Astrocyte (in vitro differentiated cells and primary cell): Measurements from ENCODE around the gene OVCH2. TPM values are rescaled to one million over a fixed set of nuclear protein-coding genes. Genes with fewer than 3 reads are reported as not detected.

ENCODE experiments used
- DNase-seq: peaks from one replicate; pipeline ENCODE4 v3.0.0-alpha.2; 2010; ENCODE audit warnings: low read depth
- FAIRE-seq: peaks from 2 replicates; lab custom pipeline; 2011; peaks lifted over from hg19 to GRCh38; lab: Jason Lieb, UNC
- H2AFZ ChIP-seq: 2 replicates; pipeline ENCODE4 v1.6.0; 2012; ENCODE audit warnings: low read depth, low read length, inconsistent platforms
- H3K27ac ChIP-seq: 2 replicates; pipeline ENCODE4 v1.5.1; 2011; ENCODE audit warnings: low read depth, low read length, inconsistent platforms
- H3K27me3 ChIP-seq: 2 replicates; pipeline ENCODE4 v1.6.0; 2011; ENCODE audit warnings: low read length, inconsistent platforms; ENCODE audit not compliant: insufficient read depth
- H3K36me3 ChIP-seq: 2 replicates; pipeline ENCODE4 v1.5.1; 2011; ENCODE audit warnings: low read length, inconsistent platforms; ENCODE audit not compliant: insufficient read depth
- H3K4me1 ChIP-seq: 2 replicates; pipeline ENCODE4 v1.5.1; 2011; ENCODE audit warnings: low read length, inconsistent platforms; ENCODE audit not compliant: insufficient read depth
- H3K4me2 ChIP-seq: 2 replicates; pipeline ENCODE4 v1.6.0; 2012; ENCODE audit warnings: low read length, inconsistent platforms
- H3K4me3 ChIP-seq: 2 replicates; pipeline ENCODE4 v1.5.1; 2011; ENCODE audit warnings: low read depth, mild to moderate bottlenecking, low read length, inconsistent platforms; ENCODE audit not compliant: insufficient read depth
- H3K79me2 ChIP-seq: 2 replicates; pipeline ENCODE4 v1.6.0; 2012; ENCODE audit warnings: mild to moderate bottlenecking, low read length, inconsistent platforms; ENCODE audit not compliant: insufficient read depth
- H3K9ac ChIP-seq: 2 replicates; pipeline ENCODE4 v1.6.0; 2012; ENCODE audit warnings: mild to moderate bottlenecking, low read length, inconsistent platforms
- H3K9me3 ChIP-seq: 2 replicates; pipeline ENCODE4 v1.5.1; 2012; ENCODE audit warnings: low read depth, mild to moderate bottlenecking, low read length, inconsistent platforms; ENCODE audit not compliant: insufficient read depth
- H4K20me1 ChIP-seq: 2 replicates; pipeline ENCODE4 v1.6.0; 2012; ENCODE audit warnings: low read length, inconsistent platforms; ENCODE audit not compliant: insufficient read depth
- H3K27ac Mint-ChIP-seq: one replicate; pipeline ENCODE4 v1.8.0; 2021; ENCODE audit warnings: mild to moderate bottlenecking, mixed read lengths; ENCODE audit not compliant: unreplicated experiment
- H3K27me3 Mint-ChIP-seq: one replicate; pipeline ENCODE4 v1.8.0; 2021; ENCODE audit warnings: low read depth, mixed read lengths; ENCODE audit not compliant: unreplicated experiment
- H3K36me3 Mint-ChIP-seq: one replicate; pipeline ENCODE4 v1.8.0; 2021; ENCODE audit warnings: low read depth, mixed read lengths; ENCODE audit not compliant: unreplicated experiment
- H3K4me1 Mint-ChIP-seq: one replicate; pipeline ENCODE4 v1.8.0; 2021; ENCODE audit warnings: low read depth, mixed read lengths; ENCODE audit not compliant: unreplicated experiment
- H3K4me3 Mint-ChIP-seq: one replicate; pipeline ENCODE4 v1.8.0; 2021; ENCODE audit warnings: mild to moderate bottlenecking, moderate library complexity, mixed read lengths; ENCODE audit not compliant: unreplicated experiment
- H3K9me3 Mint-ChIP-seq: one replicate; pipeline ENCODE4 v1.8.0; 2021; ENCODE audit warnings: mild to moderate bottlenecking, mixed read lengths; ENCODE audit not compliant: unreplicated experiment
- EZH2 ChIP-seq: IDR thresholded peaks from 2 replicates; pipeline ENCODE4 v1.6.1; 2012; ENCODE audit warnings: mild to moderate bottlenecking, low read length, inconsistent platforms; ENCODE audit not compliant: insufficient read depth
- total RNA-seq: library from RNA; stranded (reverse); gene quantifications from 2 replicates; pipeline ENCODE4 v1.2.1, GENCODE V29; 2021
- TF ChIP-seq, protein P1 (sequence below): IDR thresholded peaks from 2 replicates; pipeline ENCODE4 v1.5.1; 2011; ENCODE audit warnings: low read depth, mild to moderate bottlenecking, inconsistent platforms, low read length, moderate library complexity; ENCODE audit not compliant: insufficient read depth

The OVCH2 gene
- total RNA-seq, 1 donor from 2014 or later, result 4.5 TPM

DNA sequence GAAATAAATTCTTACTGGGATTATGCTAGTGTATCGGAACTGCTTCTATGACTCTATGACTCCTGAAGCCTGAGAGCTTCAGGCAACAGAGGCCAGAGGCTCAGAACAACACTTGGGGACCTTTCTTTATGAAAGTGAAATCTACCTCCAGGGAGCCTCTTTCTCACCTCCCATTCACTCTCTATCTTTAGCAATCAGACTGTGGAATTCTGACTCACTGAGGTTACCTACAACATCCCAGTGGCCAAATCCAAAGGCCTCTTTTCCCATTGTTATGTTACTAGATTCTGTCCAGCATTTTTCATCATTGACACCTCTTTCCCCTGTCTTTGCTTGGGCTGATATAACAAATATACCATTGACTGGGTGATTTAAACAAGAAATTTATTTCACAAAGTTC is 18.9 kb downstream of the OVCH2 start:
- H3K36me3 Mint-ChIP-seq, result peaks cover 3% of the 10 kb centered on the region
- Histone ChIP-seq H3K9me3 (no peaks in the 10 kb centered on the region), H3K27me3 (peaks cover 19% of the 10 kb centered on the region), H3K4me1 (no peaks in the 10 kb centered on the region), H3K4me2 (no peak overlapping the region), H2AFZ (no peak overlapping the region), H3K36me3 (no peaks in the 10 kb centered on the region), H3K79me2 (no peaks in the 10 kb centered on the region), H4K20me1 (no peaks in the 10 kb centered on the region), H3K27ac (no peak overlapping the region), H3K9ac (no peak overlapping the region), H3K4me3 (no peak overlapping the region)
- H3K4me3 Mint-ChIP-seq, result no peak overlapping the region
- H3K4me1 Mint-ChIP-seq, result no peaks in the 10 kb centered on the region
- no peak overlapping the region for H3K27ac Mint-ChIP-seq
- no peaks in the 10 kb centered on the region for H3K9me3 Mint-ChIP-seq
- no peak for FAIRE-seq
- TF ChIP-seq, protein P1, sequence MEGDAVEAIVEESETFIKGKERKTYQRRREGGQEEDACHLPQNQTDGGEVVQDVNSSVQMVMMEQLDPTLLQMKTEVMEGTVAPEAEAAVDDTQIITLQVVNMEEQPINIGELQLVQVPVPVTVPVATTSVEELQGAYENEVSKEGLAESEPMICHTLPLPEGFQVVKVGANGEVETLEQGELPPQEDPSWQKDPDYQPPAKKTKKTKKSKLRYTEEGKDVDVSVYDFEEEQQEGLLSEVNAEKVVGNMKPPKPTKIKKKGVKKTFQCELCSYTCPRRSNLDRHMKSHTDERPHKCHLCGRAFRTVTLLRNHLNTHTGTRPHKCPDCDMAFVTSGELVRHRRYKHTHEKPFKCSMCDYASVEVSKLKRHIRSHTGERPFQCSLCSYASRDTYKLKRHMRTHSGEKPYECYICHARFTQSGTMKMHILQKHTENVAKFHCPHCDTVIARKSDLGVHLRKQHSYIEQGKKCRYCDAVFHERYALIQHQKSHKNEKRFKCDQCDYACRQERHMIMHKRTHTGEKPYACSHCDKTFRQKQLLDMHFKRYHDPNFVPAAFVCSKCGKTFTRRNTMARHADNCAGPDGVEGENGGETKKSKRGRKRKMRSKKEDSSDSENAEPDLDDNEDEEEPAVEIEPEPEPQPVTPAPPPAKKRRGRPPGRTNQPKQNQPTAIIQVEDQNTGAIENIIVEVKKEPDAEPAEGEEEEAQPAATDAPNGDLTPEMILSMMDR, result no peak
- no peak for TF ChIP-seq EZH2
- no peak for DNase-seq
- H3K27me3 Mint-ChIP-seq, result peaks cover 16% of the 10 kb centered on the region

DNA sequence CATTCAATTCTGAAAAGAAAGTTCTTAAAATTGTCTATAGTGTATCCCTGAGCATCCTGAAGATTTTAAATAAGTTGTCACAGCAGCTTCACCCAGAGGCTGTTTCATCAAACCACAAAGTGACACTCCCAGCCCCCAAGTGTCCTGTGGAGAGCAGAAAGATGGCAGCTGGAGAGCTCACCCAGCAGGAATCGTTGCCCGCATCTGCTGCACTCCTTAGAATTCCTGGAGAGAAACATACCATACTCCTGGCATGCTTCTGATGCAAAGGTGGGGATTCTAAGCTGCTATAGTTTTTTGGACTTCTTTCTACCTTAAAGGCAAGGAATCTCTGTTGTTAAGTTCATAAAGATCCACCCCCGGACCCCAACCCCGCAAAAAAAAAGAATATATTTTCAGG is 19.5 kb downstream of the OVCH2 start:
- H3K9me3 Mint-ChIP-seq, result no peaks in the 10 kb centered on the region
- DNase-seq, result no peak
- no peaks in the 10 kb centered on the region for H3K79me2 ChIP-seq
- TF ChIP-seq, protein P1, result no peak
- no peak for TF ChIP-seq EZH2
- H3K27me3 ChIP-seq, result peaks cover 15% of the 10 kb centered on the region
- no peaks in the 10 kb centered on the region for H3K4me1 ChIP-seq
- H3K4me2 ChIP-seq, result no peak overlapping the region
- H3K4me1 Mint-ChIP-seq, result no peaks in the 10 kb centered on the region
- no peaks in the 10 kb centered on the region for H3K36me3 ChIP-seq
- H3K27me3 Mint-ChIP-seq, result peaks cover 11% of the 10 kb centered on the region
- no peak overlapping the region for H3K9ac ChIP-seq
- H4K20me1 ChIP-seq, result no peaks in the 10 kb centered on the region
- H3K4me3 ChIP-seq, result no peak overlapping the region
- H3K27ac ChIP-seq, result no peak overlapping the region
- no peaks in the 10 kb centered on the region for H3K9me3 ChIP-seq
- H3K4me3 Mint-ChIP-seq, result no peak overlapping the region
- FAIRE-seq, result no peak
- no peak overlapping the region for H2AFZ ChIP-seq
- H3K27ac Mint-ChIP-seq, result no peak overlapping the region
- H3K36me3 Mint-ChIP-seq, result peaks cover 3% of the 10 kb centered on the region

DNA sequence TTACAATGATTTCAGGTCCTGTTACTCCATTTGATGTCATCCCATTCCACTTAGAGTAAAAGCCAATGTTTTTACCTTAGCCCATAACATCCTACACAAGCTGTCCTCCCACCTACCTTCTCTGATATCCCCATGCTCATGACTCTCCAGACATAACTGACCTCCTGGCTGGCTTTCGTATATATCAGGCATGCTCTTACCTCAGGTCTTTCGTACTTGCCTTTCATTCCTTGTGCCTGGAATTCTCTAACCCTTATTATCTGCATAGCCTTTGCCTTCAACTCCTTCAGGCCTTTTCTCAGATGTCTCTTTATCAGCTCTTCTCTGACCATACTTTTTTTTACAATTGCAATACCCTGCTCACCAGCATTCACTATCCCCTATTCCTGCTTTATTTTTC is 22.7 kb downstream of the OVCH2 start:
- no peak overlapping the region for H3K4me2 ChIP-seq
- peaks cover 5% of the 10 kb centered on the region for H3K27me3 Mint-ChIP-seq
- no peak overlapping the region for H3K4me3 Mint-ChIP-seq
- H3K9me3 ChIP-seq, result no peaks in the 10 kb centered on the region
- no peak overlapping the region for H2AFZ ChIP-seq
- H3K9ac ChIP-seq, result no peak overlapping the region
- no peak for DNase-seq
- H3K4me1 ChIP-seq, result no peaks in the 10 kb centered on the region
- H3K27ac ChIP-seq, result no peak overlapping the region
- H3K79me2 ChIP-seq, result no peaks in the 10 kb centered on the region
- H3K36me3 Mint-ChIP-seq, result peaks cover 3% of the 10 kb centered on the region
- no peaks in the 10 kb centered on the region for H3K36me3 ChIP-seq
- H4K20me1 ChIP-seq, result no peaks in the 10 kb centered on the region
- H3K4me3 ChIP-seq, result no peak overlapping the region
- no peaks in the 10 kb centered on the region for H3K4me1 Mint-ChIP-seq
- H3K27ac Mint-ChIP-seq, result no peak overlapping the region
- no peaks in the 10 kb centered on the region for H3K9me3 Mint-ChIP-seq
- FAIRE-seq, result no peak
- no peak for TF ChIP-seq EZH2
- TF ChIP-seq, protein P1, result no peak
- peaks cover 15% of the 10 kb centered on the region for H3K27me3 ChIP-seq
